UCSD-AML1 (cell line): ENCODE data around the gene ATXN10.
"Not testable (repeated sequence)": the region's sequence is repeated elsewhere in the genome, so short reads cannot be mapped to it uniquely, and the experiment has no call there.

Source experiments
- DNase-seq: peaks from one replicate; lab custom pipeline; 2025; ENCODE audit not compliant: unreplicated experiment; lab: John Stamatoyannopoulos, UW

The ATXN10 gene

DNA sequence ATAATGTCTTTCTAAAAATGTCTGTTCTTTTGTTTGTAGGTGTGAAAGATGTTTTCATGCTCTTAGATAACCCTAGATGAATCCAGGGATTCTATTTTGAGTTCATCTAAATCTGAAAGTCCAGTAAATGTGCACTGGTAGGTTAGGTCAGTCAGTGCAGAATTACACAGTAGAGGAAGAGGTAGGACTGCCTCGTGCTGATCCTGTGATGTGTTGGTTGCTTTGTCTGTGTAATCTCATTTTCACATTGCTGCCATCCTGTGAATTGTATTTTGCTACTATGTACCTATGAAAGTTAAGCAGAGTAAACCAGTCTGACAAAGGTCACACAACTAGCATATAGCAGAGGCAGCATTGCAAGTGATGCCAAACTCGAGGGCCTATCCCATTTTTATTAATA, 36.5 kb downstream of the ATXN10 start:
- no peak for DNase-seq

- DNase-seq, result no peak
These were observed 37.6 kb downstream of the ATXN10 start for GRCh38 chr22:45709060-45709739.

GRCh38 chr22:45709866-45710265, 38.2 kb downstream of the ATXN10 start:
- DNase-seq, result no peak

GRCh38 chr22:45710469-45710868, 38.8 kb downstream of the ATXN10 start:
- no peak for DNase-seq

DNA sequence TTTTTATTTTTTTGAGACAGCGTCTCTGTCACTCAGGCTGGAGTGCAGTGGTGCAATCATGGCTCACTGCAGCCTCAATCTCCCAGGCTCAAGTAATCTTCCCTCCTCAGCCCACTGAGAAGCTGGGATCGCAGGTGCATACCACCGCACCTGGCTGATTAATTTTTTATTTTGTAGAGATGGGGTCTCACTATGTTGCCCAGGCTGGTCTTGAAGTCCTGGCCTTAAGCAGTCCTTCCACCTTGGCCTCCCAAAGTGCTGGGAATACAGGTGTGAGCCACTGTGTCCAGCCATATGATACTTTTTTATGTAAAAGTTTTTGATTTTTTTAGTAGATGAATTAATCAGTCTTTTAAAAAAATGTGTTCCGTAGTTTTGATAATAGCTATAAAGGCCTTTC, 42.8 kb downstream of the ATXN10 start:
- not testable (repeated sequence) for DNase-seq

- no peak for DNase-seq
These were observed 46.2 kb downstream of the ATXN10 start for GRCh38 chr22:45717789-45718188.

GRCh38 chr22:45718391-45718790, 46.8 kb downstream of the ATXN10 start:
- no peak for DNase-seq

GRCh38 chr22:45720839-45721378, 49.3 kb downstream of the ATXN10 start:
- no peak for DNase-seq

DNA sequence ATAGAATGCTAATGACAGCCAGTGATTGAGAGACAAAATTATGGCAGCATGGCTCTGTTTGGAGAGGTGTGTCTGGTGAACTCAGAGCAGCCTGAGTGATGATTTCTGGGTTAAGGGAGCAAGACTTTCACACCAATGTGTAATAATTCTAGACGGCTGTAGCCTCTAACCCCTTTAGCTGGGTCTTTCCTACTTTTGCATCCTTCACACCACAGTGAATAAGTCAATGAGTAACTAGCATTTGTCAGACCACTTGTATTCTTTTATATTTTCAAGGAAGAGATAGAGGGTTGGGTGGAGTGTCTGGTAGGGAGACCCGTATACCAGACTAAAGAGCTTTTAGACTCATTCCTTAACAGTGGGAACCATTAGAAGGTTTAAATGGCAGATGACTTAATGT, 50.4 kb downstream of the ATXN10 start:
- no peak for DNase-seq

DNA sequence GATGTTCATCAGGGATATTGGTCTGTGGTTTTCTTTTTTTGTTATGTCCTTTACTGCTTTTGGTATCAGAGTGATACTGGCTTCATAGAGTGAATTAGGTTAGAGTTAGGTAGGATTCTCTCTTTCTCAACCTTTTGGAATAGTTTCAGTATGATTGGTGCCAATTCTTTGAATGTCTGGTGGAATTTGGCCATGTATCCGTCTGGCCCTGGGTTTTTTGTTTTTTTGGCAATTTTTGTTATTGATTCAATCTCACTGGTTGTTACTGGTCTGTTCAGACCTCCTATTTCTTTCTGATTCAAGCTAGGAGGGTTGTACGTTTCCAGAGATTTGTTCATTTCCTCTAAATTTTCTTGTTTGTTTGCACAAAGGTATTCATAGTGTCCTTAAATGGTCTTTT, 54.4 kb downstream of the ATXN10 start:
- no peak for DNase-seq

DNA sequence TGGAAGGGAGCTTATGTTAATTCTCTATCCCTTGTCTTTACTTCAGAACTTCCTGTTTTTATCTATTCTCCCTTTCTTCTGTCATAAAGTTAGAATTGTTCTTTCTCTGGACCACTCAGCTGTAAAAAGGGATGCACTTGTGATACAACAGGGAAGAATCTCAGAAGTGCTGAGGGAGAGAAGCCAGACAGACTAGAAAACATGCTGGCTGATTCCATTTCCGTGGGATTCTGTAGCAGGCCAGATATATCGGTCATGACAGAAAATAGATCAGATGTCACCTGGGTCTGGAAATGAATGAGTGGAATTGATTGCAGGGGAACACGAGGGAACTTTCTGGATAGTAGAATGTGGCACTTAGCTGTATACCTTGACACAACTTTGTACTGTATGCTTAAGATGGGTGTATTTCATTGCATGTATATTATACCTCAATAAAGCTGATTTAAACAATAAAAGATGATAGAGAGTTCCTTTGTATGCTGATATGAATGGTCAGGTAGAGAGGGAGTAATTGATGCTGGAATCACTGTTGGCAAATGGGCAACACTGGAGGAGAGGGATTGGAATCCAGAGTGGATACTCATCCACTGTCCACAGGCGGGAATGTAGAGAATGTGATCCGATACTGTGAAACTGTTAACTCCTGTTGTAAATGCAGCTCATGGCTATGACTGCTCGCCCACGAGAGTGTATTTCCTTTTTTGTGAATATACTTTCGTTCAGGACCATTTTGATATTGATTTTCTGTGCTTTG, 59.6 kb downstream of the ATXN10 start:
- no peak for DNase-seq

GRCh38 chr22:45731798-45732495, 60.3 kb downstream of the ATXN10 start:
- no peak for DNase-seq

- DNase-seq, result no peak
These were observed 63.6 kb downstream of the ATXN10 start for GRCh38 chr22:45735273-45735672.

GRCh38 chr22:45738206-45738605, 66.6 kb downstream of the ATXN10 start:
- DNase-seq, result no peak

DNA sequence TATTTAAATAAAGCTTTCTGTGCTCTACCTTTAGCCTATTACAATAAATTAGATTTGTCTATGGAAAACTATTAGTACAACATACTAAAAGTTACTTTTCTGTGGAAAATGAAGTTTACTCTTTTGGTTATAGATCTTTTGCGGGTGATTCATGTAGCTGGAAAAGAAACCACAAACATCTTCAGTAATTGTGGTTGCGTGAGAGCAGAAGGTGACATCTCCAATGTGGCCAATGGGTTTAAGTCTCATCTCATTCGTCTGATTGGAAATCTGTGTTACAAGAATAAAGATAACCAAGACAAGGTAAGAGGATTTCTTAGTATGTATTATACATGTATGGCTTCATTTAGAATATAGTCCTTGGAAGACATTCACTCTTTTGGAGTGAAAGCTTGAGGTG, 68.6 kb downstream of the ATXN10 start:
- DNase-seq, result no peak

DNA sequence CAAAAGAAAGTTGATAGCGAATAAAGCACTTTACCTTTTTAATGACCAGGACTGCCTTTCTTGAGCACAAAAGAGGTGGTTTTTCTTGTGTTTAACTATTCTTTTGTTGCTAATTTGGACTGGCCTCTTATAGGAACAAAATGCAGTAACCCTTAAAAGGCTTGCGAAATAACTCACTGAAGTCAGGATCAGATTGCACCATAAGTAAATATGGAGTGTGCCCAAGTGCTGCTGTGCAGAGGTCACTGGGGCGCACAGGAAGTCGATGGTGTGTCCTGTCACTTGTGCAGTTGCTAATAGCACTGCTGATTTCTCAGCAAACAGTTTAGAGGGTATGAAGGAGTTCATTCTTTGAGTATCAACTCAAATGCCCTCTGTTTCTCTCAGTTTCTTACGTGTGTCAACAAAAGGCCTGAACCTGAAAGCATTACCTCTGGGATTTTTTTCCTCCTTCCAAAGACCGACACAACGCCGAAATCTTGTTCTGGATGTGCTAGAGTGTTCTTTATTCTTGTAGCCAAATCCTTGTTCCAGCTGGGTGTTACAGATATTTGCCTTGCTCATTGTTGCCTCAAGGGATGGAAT, 71.3 kb downstream of the ATXN10 start:
- DNase-seq, result no peak

- DNase-seq, result no peak
These were observed 72.1 kb downstream of the ATXN10 start for GRCh38 chr22:45743687-45744086.

GRCh38 chr22:45744442-45744841, 72.8 kb downstream of the ATXN10 start:
- DNase-seq, result no peak

GRCh38 chr22:45750626-45751025, 79.0 kb downstream of the ATXN10 start:
- no peak for DNase-seq

GRCh38 chr22:45752036-45752435, 80.4 kb downstream of the ATXN10 start:
- no peak for DNase-seq

DNA sequence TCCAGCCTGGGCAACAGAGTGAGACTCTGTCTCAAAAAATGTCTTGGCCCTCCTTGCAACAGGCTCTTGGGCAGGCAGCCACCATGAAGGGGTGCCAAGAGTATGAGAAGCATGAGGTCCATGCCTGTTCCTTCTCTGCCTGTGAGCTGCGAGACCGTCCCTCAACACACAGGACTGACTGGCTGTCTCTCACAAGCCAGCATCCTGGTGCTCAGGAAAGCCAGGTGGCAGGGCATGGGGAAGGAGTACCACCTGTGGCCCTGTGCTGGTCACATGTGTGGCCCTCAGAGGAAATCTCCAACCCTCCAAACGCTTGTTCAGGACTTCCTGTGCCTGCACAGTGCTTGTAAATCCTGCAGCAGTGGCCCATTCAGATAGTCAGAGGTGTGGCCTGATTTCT, 83.2 kb downstream of the ATXN10 start:
- DNase-seq, result no peak
